Bronchial epithelial cell (primary cell): ENCODE results near the gene RGS19. TPM values are rescaled to one million over a fixed set of nuclear protein-coding genes. Genes with fewer than 3 reads are reported as not detected.

ENCODE experiments used
- DNase-seq: peaks from one replicate; pipeline ENCODE4 v3.0.0-alpha.2; 2010; ENCODE audit warnings: low read depth
- FAIRE-seq: peaks from 2 replicates; lab custom pipeline; 2011; peaks lifted over from hg19 to GRCh38; lab: Jason Lieb, UNC
- H3K27me3 ChIP-seq: 2 replicates; pipeline ENCODE4 v1.5.1; 2011; ENCODE audit warnings: low read length; ENCODE audit not compliant: control insufficient read depth, insufficient read depth
- H3K36me3 ChIP-seq: 2 replicates; pipeline ENCODE4 v1.5.1; 2011; ENCODE audit warnings: low read length; ENCODE audit not compliant: control insufficient read depth, insufficient read depth
- H3K4me3 ChIP-seq: 2 replicates; pipeline ENCODE4 v1.5.1; 2011; ENCODE audit warnings: mild to moderate bottlenecking, low read depth, low read length, control low read depth
- CTCF ChIP-seq: IDR thresholded peaks from 2 replicates; pipeline ENCODE4 v1.5.1; 2011; ENCODE audit warnings: mild to moderate bottlenecking, moderate library complexity, low read length, control low read depth, inconsistent platforms; ENCODE audit not compliant: insufficient read depth, severe bottlenecking
- total RNA-seq: library from RNA; depleted of rRNA; stranded (reverse); fragments of >200 nt; gene quantifications from 2 replicates; pipeline ENCODE4 v1.2.1, GENCODE V29; 2014

Gene RGS19
- total RNA-seq, 1 donor from 2014 or later: 6.1 TPM

DNA sequence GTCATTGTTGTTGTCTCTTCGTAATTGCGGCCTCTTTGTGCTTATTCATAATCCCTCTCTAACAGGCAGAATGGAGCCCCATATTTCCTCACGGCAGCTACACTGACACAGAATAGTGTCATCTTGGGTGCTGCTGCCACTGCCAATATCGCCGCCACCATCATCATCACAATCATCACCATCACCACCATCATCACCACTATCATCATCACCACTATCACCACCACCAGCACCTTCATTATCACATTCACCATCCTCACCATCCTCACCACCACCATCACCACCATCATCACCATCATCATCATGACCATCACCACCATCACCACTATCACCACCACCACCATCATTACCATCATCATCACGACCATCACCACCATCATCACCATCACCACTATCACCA lies 17.2 kb upstream of the RGS19 start:
- Histone ChIP-seq H3K27me3 (peaks cover 11% of the 10 kb centered on the region), H3K36me3 (no peaks in the 10 kb centered on the region), H3K4me3 (no peak overlapping the region)
- DNase-seq: no peak
- FAIRE-seq: no peak
- TF ChIP-seq CTCF: no peak

- no peak for DNase-seq
- Histone ChIP-seq H3K4me3 (no peak overlapping the region), H3K36me3 (no peaks in the 10 kb centered on the region), H3K27me3 (peaks cover 7% of the 10 kb centered on the region)
- no peak for TF ChIP-seq CTCF
- FAIRE-seq: no peak
These were observed 16.6 kb upstream of the RGS19 start for GRCh38 chr20:64095927-64096326.

DNA sequence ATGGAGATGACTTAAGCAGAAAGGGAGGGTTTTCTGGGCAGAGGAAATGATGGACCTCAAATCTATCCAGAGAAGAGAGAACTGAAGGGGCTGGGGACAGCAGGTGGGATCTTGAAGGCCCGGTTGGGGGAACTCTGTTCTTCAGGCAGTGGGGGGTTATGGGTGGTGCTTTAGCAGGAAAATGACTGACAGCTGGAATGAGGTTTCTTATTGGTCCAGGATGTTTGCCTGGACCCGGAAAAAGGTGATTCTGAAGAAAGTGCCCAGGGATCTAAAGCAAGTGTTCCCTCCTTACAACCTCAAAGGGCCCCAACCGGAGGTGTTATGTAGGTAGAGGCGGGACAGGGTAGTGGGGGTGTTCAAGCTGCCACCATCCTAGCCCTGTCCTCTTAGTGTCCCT lies 16.1 kb upstream of the RGS19 start:
- DNase-seq (no peak), FAIRE-seq (no peak)
- Histone ChIP-seq H3K27me3 (peaks cover 2% of the 10 kb centered on the region), H3K4me3 (no peak overlapping the region), H3K36me3 (no peaks in the 10 kb centered on the region)
- no peak for TF ChIP-seq CTCF

DNA sequence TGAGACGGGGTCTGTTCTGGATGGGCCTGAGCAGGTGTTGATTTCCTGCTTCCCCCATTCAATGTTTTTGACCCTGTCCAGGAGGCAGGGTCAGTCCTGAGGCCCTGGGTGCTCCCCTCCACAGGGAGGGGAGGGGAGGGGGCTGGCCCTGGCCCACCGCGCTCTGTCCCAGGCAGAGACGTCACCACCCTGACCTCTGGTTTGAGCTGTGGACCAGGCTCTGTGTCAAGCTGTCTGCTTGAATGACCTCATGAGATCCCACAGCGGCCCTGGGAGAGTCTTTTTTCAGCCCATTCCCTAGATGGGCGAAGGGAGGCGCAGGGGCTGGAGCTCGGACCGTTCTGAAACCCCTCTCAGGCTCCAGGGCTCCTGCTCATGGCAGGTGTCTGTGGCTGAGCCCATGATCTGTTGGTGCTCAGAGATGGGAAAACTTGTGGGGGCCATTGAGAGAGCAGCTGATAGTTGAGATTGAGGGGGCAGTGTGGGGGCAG lies 13.7 kb upstream of the RGS19 start:
- H3K4me3 ChIP-seq: no peak overlapping the region
- H3K36me3 ChIP-seq: no peaks in the 10 kb centered on the region
- no peak for DNase-seq
- no peak for TF ChIP-seq CTCF
- FAIRE-seq: no peak
- H3K27me3 ChIP-seq: peaks cover 9% of the 10 kb centered on the region

- TF ChIP-seq CTCF: no peak
- FAIRE-seq: no peak
- DNase-seq: no peak
- Histone ChIP-seq H3K27me3 (peaks cover 9% of the 10 kb centered on the region), H3K36me3 (no peaks in the 10 kb centered on the region), H3K4me3 (no peak overlapping the region)
These were observed 13.1 kb upstream of the RGS19 start for GRCh38 chr20:64092258-64093012.

DNA sequence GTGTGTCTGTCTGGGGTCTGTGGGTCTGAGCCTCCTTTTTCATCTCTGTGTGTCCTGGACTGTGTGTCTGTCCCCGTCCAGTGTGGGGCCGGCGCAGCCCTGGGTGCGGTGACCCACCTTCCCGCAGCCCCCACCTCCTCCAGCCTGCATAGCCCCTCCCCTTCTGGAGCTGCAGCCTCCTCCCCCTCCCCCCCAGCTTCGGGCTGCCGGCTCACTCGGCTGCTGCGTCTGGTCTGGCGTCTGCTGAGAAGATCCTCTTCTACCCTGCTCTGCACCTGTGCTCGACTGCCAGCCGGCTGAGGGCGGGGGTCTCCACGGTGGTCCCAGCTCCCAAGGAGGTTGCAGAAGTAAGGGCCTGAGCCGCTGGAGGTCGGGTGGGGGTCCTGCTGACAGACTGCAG lies 12.5 kb upstream of the RGS19 start:
- TF ChIP-seq CTCF: no peak
- Histone ChIP-seq H3K36me3 (no peaks in the 10 kb centered on the region), H3K27me3 (peaks cover 9% of the 10 kb centered on the region), H3K4me3 (no peak overlapping the region)
- FAIRE-seq (no peak), DNase-seq (no peak)
